HG02642 (cell line): ENCODE measurements around the gene FOXK1.
"Not testable (repeated sequence)": the region's sequence is repeated elsewhere in the genome, so short reads cannot be mapped to it uniquely, and the experiment has no call there.

Experiments
- ATAC-seq: cut with Tn5 transposase; IDR thresholded peaks from one replicate; pipeline ENCODE4 v1.9.1; 2021; ENCODE audit warnings: mild to moderate bottlenecking; ENCODE audit not compliant: unreplicated experiment, poor library complexity

FOXK1 gene

DNA sequence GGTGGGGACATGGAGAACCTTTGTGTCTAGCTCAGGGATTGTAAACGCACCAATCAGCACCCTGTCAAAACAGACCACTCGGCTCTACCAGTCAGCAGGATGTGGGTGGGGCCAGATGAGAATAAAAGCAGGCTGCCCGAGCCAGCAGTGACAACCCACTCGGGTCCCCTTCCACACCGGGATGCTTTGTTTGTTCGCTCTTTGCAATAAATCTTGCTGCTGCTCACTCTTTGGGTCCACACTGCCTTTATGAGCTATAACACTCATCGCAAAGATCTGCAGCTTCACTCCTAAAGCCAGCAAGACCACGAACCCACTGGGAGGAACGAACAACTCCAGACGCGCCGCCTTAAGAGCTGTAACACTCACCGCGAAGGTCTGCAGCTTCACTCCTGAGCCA, 112.1 kb downstream of the FOXK1 start:
- ATAC-seq, result not testable (repeated sequence)

DNA sequence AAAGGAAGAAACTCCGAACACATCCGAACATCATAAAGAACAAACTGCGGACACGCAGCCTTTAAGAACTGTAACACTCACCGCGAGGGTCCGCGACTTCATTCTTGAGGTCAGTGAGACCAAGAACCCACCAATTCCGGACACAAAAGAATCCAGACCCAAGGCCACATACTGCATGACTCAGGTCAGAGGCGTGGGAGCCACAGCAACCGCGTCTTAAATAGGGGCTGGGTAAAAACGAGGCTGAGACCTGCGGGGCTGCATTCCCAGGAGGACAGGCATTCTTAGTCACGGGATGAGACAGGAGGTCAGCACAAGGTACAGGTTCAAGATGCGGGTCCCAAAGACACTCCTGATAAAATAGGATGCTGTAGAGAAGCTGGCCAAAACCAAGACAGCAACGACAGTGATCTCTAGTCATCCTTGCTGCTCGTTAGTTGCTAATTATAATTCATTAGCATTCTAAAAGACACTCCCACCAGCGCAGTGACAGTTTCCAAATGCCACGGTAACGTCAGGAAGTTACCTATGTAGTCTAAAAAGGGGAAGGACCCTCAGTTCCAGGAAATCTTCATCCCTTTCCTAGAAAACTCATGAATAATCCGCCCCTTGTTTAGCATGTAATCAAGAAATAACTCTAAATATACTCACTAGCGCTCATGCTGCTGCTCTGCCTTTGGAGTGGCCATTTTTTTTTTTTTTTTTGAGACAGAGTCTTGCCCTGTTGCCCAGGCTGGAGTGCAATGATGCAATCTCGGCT, 112.7 kb downstream of the FOXK1 start:
- no peak for ATAC-seq

- ATAC-seq, result no peak
Measured at GRCh38 chr7:4796453-4796852, 114.4 kb downstream of the FOXK1 start.

- ATAC-seq, result no peak
Measured at GRCh38 chr7:4797858-4798705, 116.0 kb downstream of the FOXK1 start.

DNA sequence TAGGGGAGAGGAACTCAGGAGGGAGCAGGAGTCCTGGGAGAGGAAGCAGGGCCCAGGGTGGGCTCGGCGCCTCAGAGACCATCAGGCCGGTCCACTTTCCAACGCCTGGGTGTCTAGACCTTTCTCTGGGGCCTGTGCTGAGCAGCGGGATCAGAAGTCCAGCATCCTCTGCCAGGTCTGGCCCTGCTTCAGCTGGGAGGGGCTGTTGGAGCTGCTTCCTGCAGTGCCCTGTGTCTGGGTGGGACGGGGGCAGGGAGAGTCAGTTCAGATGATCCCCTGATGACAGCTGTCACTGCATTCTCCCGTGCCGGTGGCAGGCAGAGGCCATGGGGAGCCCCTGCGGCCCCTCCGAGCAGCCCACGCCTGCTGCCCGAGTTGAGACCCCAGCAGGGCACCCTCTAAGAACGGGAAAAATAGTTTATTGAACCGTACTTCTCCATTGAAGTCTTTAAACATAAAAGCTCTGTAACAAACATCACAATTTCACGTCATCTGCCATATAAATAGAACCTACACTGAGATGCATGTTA, 116.7 kb downstream of the FOXK1 start:
- ATAC-seq, result no peak

DNA sequence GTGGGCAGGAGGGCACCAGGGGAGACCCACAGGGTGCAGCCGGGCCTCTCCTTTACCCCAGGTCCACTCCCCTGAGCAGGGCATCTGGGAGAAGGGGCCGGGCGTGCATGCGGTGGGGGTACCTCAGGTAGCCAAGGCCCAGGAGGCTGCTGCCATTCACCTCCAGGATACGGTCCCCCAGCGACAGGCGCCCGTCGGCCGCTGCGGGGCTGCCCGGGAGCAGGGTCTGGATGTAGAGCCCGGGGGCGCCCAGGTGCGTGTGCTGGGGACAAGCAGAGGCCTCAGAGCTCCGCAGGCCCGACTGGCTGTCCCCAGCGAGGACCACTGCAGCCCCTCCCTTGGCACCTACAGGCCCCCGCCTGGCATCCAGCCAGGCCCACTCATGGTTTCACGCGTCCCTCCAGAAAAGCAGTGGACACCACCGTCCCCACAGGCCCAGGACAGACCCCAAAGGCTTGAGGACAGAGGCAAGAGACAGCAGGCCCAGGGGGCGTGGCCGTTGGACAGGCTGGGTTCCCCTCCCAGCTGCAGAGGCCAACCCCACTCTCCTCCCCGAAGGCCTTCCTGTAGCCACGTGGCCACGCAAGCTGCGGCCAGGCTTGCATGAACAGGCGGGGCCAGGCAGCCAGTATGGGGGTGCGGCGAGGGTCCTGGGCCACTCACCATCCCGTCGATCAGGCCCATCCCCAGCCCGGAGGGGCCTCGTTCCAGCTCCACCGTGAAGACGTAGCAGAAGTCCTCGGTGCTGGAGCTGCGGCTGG, 117.6 kb downstream of the FOXK1 start:
- no peak for ATAC-seq

DNA sequence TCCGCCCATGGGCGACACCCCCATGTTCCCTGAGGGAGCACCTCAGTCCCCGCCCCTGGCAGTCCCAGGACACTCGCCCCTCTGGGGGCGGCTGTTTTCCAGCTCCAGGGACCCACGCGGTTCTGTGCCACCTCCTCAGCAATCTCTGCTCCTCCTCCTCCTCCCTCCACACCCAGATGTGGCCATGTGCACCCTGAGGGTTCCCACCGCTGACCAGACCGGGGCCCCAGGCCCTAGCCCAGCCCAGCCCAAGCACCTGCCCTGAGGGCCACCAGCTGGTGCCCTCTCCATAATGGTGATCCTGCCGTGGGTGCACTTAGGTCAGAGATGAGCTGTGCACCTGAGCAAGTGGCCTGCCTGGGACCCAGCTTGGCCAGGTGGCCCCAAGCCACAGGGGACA, 118.4 kb downstream of the FOXK1 start:
- ATAC-seq, result no peak

DNA sequence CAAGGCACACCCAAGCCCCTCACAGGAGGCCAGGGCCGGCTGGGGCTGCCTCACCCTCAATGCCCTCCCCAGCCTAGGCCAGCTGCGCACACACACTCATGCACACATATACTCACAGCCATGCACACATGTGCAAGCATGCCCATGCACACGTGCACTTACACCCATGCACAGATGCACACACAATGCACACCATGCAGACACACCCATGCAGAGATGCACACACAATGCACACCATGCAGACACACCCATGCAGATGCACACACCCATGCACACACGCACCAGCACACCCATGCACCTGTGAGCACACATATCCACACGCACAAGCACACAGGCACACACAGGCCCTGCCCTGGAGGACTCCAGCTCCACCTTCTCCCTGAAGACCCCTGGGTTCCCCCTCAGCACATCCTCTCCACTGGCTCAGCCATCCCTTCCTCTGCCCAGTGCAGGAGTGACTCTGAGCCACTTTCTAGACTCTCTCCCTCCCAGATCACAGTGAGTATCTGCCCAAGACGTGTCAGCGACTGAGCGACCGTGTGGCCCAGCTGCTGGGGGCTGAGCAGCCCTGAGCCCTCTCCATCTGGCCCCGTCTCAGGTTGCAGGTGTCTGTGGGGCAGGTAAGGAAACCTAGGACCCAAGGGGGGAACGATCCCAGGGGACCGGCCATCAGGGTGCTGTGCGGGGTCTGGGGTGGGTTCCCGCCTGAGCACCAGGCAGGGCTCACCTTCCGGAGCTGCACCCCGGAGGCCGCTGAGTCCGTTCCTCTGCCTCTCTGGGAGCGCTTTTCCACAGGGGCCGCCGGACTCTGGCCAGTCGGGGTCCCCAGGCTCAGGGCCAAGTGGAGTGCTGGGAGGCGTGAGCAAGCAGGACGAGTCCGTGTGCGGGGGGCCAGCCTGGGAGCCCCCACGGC, 119.1 kb downstream of the FOXK1 start:
- no peak for ATAC-seq

- no peak for ATAC-seq
Measured at GRCh38 chr7:4801839-4802231, 119.7 kb downstream of the FOXK1 start.

DNA sequence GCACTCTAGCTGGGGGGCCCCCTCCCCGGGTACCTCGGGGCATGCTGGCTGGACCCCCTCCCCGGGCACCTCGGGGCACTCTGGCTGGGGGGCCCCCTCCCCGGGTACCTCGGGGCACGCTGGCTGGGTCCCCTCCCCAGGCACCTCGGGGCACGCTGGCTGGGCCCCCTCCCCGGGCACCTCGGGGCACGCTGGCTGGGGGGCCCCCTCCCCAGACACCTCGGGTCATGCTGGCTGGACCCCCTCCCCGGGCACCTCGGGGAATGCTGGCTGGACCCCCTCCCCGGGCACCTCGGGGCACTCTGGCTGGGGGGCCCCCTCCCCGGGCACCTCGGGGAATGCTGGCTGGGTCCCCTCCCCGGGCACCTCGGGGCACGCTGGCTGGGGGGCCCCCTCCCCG, 120.5 kb downstream of the FOXK1 start:
- ATAC-seq, result not testable (repeated sequence)

DNA sequence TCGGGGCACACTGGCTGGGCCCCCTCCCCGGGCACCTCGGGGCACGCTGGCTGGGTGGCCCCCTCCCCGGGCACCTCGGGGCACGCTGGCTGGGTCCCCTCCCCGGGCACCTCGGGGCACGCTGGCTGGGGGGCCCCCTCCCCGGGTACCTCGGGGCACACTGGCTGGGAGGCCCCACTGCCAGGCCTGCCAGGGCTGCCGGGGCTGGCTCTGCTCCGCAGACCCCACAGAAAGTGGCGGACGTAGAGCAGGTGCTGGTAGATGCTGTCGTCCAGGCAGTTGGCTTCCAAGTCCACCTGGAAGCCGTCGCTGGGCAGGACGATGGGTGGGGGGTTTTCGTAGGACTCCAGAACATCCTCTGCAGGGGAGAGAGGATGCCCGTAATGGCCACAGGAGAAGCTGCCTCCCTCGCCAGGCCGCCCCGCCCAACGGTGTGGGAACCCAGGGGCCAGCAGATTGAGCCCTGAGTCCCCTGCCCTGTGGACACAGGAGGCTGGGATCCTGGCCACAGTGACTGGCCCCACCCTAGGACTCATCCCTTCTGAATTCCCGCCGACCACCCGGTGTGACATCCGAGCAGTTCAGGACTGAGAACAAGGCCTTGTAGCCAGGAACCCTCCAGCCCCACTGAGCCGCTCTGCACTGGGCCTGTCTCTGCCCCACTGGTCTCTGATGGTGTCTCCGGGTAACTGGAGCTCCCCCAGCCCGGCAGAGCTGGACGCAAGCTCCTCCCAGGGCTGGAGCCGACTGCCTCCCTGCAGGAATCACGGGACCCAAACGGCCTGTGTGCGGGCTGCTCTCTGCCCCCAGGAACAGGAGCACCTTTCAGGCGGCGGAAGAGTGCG, 121.5 kb downstream of the FOXK1 start:
- ATAC-seq, result no peak

GRCh38 chr7:4805110-4805983, 123.3 kb downstream of the FOXK1 start:
- no peak for ATAC-seq

DNA sequence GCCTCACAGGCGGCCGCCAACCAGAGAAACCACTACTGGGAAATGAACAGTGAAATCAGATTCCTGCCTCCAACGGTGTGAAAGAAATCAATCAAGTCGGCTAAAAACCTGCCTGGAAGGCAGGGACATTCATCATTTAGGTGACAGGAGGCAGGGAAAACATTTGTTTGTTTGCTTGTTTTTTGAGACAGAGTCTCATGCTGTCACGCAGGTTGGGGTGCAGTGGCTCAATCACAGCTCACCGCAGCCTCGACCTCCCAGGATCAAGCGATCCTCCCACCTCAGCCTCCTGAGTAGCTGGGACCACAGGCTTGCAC, 123.8 kb downstream of the FOXK1 start:
- no peak for ATAC-seq

DNA sequence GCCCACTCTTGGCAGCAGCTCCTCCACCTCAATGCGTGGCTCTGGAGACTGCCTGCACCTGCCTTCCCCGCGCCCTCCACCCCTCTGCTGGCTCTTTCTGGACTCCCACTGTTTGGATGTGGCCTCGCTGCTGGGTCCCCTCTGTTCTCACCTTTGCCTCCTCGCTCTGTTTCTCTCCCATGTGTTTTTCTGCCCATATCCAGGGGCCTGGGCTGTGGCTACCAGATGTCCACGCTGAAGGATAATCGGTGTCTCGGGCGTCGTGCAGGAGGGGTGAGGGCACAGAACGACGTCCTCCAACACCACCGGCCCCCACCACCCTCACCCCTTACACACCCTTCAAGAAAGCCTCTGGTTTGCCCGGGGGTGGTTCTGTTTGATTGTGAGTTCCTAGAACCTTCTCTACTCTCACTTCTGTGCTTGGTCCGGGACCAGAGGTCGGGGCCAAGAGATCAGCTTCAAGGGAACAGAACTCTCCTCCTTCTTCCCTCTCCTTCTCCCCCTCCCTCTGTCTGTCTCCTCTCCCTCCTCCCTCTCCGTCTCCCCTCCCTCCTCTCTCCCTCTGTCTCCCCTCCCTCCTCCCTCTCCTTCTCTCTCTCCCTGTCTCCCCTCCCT, 125.0 kb downstream of the FOXK1 start:
- ATAC-seq, result no peak

DNA sequence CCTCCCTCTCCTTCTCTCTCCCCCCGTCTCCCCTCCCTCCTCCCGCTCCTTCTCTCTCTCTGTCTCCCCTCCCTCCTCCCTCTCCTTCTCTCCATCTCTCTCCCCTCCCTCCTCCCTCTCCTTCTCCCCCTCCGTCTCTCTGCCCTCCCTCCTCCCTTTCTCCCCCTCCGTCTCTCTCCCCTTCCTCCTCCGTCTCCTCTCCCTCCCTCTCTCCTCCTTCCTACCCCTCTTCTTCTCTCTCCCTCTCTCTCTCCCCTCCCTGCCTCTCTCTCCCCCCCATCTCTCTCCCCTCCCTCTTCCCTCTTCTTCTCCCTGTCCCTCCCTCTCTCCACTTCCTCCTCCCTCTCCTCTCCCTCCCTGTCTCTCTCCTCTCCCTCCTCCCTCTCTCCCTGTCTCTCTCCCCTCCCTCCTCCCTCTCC, 125.5 kb downstream of the FOXK1 start:
- no peak for ATAC-seq

GRCh38 chr7:4808026-4808425, 125.9 kb downstream of the FOXK1 start:
- no peak for ATAC-seq

GRCh38 chr7:4808565-4808964, 126.5 kb downstream of the FOXK1 start:
- no peak for ATAC-seq
